HepG2 (cell line): ENCODE results near the gene ABHD18. TPM values are rescaled to one million over a fixed set of nuclear protein-coding genes. Genes with fewer than 3 reads are reported as not detected.
"Not testable (repeated sequence)": the region's sequence is repeated elsewhere in the genome, so short reads cannot be mapped to it uniquely, and the experiment has no call there.

Experiments used
- CREB1 ChIP-seq, 2 experiments: fragments of 450-650 bp in 1 of 2; IDR thresholded peaks; 2 replicates each; pipeline ENCODE4 v1.6.1; 2016 to 2017; ENCODE audit warnings: control low read depth in 1 of 2, mild to moderate bottlenecking in 1 of 2, missing compliant biosample characterization in 1 of 2, missing genetic modification characterization in 1 of 2
- FOXK2 ChIP-seq: fragments of 450-650 bp; IDR thresholded peaks from 2 replicates; pipeline ENCODE4 v1.6.1; 2016
- NFYB ChIP-seq: sonication (generic); formaldehyde crosslinking; IDR thresholded peaks from 2 replicates; pipeline ENCODE4 v1.4.0; 2020; ENCODE audit warnings: missing genetic modification reagents
- NFYC ChIP-seq: IDR thresholded peaks from 2 replicates; pipeline ENCODE4 v1.6.1; 2016; ENCODE audit warnings: missing genetic modification reagents, missing compliant biosample characterization
- NONO ChIP-seq, 2 experiments: fragments of 450-650 bp in 1 of 2; sonication (generic) in 1 of 2; formaldehyde crosslinking in 1 of 2; IDR thresholded peaks in 1 of 2; conservative IDR thresholded peaks in 1 of 2; 2 replicates each; pipeline versions ENCODE4 v1.6.1 to v1.8.0; 2017 to 2022; ENCODE audit warnings: mild to moderate bottlenecking in 1 of 2, missing genetic modification reagents in 1 of 2, moderate library complexity in 1 of 2
- POLR2A ChIP-seq, 2 experiments: IDR thresholded peaks; 2 replicates each; pipeline ENCODE4 v1.6.1; 2011; ENCODE audit warnings: low read depth in 2 of 2, low read length in 2 of 2, mild to moderate bottlenecking in 1 of 2, moderate library complexity in 1 of 2; ENCODE audit not compliant: insufficient read depth in 1 of 2
- SAP130 ChIP-seq: IDR thresholded peaks from 2 replicates; pipeline ENCODE4 v1.6.1; 2016; ENCODE audit warnings: low read depth
- ZMYM2 ChIP-seq: sonication (generic); formaldehyde crosslinking; IDR thresholded peaks from 2 replicates; pipeline ENCODE4 v1.8.0; 2022; ENCODE audit warnings: mild to moderate bottlenecking, missing genetic modification reagents
- ZMYM4 ChIP-seq: sonication (generic); formaldehyde crosslinking; IDR thresholded peaks from 2 replicates; pipeline ENCODE4 v1.8.1; 2023; ENCODE audit warnings: mild to moderate bottlenecking, missing genetic modification reagents
- ZNF230 ChIP-seq: sonication (generic); formaldehyde crosslinking; IDR thresholded peaks from 2 replicates; pipeline ENCODE4 v1.4.0; 2020; ENCODE audit warnings: mild to moderate bottlenecking, missing genetic modification reagents
- ZNF747 ChIP-seq: sonication (generic); formaldehyde crosslinking; IDR thresholded peaks from 2 replicates; pipeline ENCODE4 v1.8.1; 2023; ENCODE audit warnings: missing genetic modification reagents, mild to moderate bottlenecking, borderline replicate concordance
- ZSCAN31 ChIP-seq: sonication (generic); formaldehyde crosslinking; IDR thresholded peaks from 2 replicates; pipeline ENCODE4 v1.5.0; 2020; ENCODE audit warnings: low read depth, mild to moderate bottlenecking, missing genetic modification reagents
- polyA plus RNA-seq, 8 experiments: library from polyadenylated mRNA; depleted of rRNA in 3 of 8; stranded (reverse) in 7 of 8; unstranded in 1 of 8; fragments of >200 nt; fragmentation: Illumina TruSeq in 4 of 8; extraction: Trizol in 4 of 8; gene quantifications; 2 replicates each; pipeline versions ENCODE4 v1.2.1 to v1.2.3, GENCODE V29; 2011 to 2016; ENCODE audit warnings: low read depth in 4 of 8, missing spikeins in 1 of 8, mixed read lengths in 1 of 8; ENCODE audit not compliant: insufficient read depth in 1 of 8
- total RNA-seq, 5 experiments: library from RNA; depleted of rRNA; stranded (reverse); fragments of >200 nt; fragmentation: Illumina TruSeq; extraction: Trizol; gene quantifications; 2 replicates each; pipeline ENCODE4 v1.2.3, GENCODE V29; 2016; ENCODE audit warnings: low read depth in 1 of 5
- TF ChIP-seq, protein P1 (sequence below): sonication (generic); formaldehyde crosslinking; IDR thresholded peaks from 2 replicates; pipeline ENCODE4 v1.4.0; 2020; ENCODE audit warnings: missing genetic modification reagents, mild to moderate bottlenecking, borderline replicate concordance
- TF ChIP-seq, protein P2 (sequence below): fragments of 450-650 bp; IDR thresholded peaks from 2 replicates; pipeline ENCODE4 v1.6.1; 2016
- TF ChIP-seq, protein P3 (sequence below): IDR thresholded peaks from 2 replicates; pipeline ENCODE4 v1.6.1; 2016; ENCODE audit warnings: low read depth
- TF ChIP-seq, protein P4 (sequence below): sonication (generic); formaldehyde crosslinking; IDR thresholded peaks from 2 replicates; pipeline ENCODE4 v1.4.0; 2020; ENCODE audit warnings: missing genetic modification reagents, borderline replicate concordance

Gene ABHD18
- total and polyA plus RNA-seq, 2 of the 13 experiments (the other 11 are each of a cell fraction or from before 2014, with no cell fraction given): 5.5 to 16.3 TPM

DNA sequence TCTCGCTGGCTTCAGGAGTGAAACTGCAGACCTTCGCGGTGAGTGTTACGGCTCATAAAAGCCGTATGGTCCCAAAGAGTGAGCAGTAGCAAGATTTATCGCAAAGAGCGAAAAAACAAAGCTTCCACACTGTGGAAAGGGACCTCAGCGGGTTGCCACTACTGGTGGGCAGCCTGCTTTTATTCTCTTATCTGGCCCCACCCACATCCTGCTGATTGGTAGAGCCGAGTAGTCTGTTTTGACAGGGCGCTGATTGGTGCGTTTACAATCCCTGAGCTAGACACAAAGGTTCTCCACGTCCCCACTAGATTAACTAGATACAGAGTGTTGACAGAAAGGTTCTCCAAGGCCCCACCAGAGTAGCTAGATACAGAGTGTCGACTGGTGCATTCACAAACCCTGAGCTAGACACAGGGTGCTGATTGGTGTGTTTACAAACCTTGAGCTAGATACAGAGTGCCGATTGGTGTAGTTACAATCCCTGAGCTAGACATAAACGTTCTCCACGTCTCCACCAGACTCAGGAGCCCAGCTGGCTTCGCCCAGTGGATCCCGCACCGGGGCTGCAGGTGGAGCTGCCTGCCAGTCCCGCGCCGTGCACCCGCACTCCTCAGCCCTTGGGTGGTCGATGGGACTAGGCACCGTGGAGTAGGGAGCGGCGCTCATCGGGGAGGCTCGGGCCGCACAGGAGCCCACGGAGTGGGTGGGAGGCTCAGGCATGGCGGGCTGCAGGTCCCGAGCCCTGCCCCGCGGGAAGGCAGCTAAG is 1.4 kb upstream of the ABHD18 start (continued):
- TF ChIP-seq, protein P1, sequence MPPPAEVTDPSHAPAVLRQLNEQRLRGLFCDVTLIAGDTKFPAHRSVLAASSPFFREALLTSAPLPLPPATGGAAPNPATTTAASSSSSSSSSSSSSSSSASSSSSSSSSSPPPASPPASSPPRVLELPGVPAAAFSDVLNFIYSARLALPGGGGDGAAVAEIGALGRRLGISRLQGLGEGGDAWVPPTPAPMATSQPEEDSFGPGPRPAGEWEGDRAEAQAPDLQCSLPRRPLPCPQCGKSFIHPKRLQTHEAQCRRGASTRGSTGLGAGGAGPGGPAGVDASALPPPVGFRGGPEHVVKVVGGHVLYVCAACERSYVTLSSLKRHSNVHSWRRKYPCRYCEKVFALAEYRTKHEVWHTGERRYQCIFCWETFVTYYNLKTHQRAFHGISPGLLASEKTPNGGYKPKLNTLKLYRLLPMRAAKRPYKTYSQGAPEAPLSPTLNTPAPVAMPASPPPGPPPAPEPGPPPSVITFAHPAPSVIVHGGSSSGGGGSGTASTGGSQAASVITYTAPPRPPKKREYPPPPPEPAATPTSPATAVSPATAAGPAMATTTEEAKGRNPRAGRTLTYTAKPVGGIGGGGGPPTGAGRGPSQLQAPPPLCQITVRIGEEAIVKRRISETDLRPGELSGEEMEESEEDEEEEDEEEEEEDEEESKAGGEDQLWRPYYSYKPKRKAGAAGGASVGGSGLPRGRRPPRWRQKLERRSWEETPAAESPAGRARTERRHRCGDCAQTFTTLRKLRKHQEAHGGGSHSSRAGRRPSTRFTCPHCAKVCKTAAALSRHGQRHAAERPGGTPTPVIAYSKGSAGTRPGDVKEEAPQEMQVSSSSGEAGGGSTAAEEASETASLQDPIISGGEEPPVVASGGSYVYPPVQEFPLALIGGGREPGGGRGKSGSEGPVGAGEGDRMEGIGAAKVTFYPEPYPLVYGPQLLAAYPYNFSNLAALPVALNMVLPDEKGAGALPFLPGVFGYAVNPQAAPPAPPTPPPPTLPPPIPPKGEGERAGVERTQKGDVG (CRISPR knock-in tag): peak; percentile 85; the same call in 1 of the 2 replicates
- peak; percentile 78 for TF ChIP-seq NFYC (CRISPR knock-in tag)
- TF ChIP-seq SAP130 (CRISPR knock-in tag): peak; percentile 42; the same call in 1 of the 2 replicates
- TF ChIP-seq NFYB (CRISPR knock-in tag): peak; percentile 83
- TF ChIP-seq CREB1 (IDR thresholded peaks at IDR 0.05): peak; percentile 23; the same call in 1 of the 2 replicates
- not testable (repeated sequence) for TF ChIP-seq CREB1 (CRISPR knock-in tag; IDR thresholded peaks at IDR 0.05); NONO (IDR thresholded peaks at IDR 0.05)
- 0 out of 2 replicates have a peak, but pooled peaks have one; percentile 43 for TF ChIP-seq ZNF230
- 0 out of 2 replicates have a peak, but pooled peaks have one; percentile 29 for TF ChIP-seq NONO (CRISPR knock-in tag; conservative IDR thresholded peaks at IDR 0.05)
- 0 out of 2 replicates have a peak, but pooled peaks have one; percentile 25 for TF ChIP-seq FOXK2
- TF ChIP-seq, protein P2, sequence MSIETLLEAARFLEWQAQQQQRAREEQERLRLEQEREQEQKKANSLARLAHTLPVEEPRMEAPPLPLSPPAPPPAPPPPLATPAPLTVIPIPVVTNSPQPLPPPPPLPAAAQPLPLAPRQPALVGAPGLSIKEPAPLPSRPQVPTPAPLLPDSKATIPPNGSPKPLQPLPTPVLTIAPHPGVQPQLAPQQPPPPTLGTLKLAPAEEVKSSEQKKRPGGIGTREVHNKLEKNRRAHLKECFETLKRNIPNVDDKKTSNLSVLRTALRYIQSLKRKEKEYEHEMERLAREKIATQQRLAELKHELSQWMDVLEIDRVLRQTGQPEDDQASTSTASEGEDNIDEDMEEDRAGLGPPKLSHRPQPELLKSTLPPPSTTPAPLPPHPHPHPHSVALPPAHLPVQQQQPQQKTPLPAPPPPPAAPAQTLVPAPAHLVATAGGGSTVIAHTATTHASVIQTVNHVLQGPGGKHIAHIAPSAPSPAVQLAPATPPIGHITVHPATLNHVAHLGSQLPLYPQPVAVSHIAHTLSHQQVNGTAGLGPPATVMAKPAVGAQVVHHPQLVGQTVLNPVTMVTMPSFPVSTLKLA: 0 out of 2 replicates have a peak, but pooled peaks have one; percentile 3
- peak; percentile 15; the same call in 1 of the 2 replicates for TF ChIP-seq ZSCAN31 (CRISPR knock-in tag)
- TF ChIP-seq, protein P3, sequence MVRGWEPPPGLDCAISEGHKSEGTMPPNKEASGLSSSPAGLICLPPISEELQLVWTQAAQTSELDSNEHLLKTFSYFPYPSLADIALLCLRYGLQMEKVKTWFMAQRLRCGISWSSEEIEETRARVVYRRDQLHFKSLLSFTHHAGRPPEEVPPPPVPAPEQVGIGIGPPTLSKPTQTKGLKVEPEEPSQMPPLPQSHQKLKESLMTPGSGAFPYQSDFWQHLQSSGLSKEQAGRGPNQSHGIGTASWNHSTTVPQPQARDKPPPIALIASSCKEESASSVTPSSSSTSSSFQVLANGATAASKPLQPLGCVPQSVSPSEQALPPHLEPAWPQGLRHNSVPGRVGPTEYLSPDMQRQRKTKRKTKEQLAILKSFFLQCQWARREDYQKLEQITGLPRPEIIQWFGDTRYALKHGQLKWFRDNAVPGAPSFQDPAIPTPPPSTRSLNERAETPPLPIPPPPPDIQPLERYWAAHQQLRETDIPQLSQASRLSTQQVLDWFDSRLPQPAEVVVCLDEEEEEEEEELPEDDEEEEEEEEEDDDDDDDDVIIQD (CRISPR knock-in tag): peak; percentile 24; the same call in 1 of the 2 replicates
- TF ChIP-seq ZMYM4 (CRISPR knock-in tag): peak; percentile 92
- TF ChIP-seq, protein P4, sequence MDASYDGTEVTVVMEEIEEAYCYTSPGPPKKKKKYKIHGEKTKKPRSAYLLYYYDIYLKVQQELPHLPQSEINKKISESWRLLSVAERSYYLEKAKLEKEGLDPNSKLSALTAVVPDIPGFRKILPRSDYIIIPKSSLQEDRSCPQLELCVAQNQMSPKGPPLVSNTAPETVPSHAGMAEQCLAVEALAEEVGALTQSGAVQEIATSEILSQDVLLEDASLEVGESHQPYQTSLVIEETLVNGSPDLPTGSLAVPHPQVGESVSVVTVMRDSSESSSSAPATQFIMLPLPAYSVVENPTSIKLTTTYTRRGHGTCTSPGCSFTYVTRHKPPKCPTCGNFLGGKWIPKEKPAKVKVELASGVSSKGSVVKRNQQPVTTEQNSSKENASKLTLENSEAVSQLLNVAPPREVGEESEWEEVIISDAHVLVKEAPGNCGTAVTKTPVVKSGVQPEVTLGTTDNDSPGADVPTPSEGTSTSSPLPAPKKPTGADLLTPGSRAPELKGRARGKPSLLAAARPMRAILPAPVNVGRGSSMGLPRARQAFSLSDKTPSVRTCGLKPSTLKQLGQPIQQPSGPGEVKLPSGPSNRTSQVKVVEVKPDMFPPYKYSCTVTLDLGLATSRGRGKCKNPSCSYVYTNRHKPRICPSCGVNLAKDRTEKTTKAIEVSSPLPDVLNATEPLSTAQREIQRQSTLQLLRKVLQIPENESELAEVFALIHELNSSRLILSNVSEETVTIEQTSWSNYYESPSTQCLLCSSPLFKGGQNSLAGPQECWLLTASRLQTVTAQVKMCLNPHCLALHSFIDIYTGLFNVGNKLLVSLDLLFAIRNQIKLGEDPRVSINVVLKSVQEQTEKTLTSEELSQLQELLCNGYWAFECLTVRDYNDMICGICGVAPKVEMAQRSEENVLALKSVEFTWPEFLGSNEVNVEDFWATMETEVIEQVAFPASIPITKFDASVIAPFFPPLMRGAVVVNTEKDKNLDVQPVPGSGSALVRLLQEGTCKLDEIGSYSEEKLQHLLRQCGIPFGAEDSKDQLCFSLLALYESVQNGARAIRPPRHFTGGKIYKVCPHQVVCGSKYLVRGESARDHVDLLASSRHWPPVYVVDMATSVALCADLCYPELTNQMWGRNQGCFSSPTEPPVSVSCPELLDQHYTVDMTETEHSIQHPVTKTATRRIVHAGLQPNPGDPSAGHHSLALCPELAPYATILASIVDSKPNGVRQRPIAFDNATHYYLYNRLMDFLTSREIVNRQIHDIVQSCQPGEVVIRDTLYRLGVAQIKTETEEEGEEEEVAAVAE (CRISPR knock-in tag): peak; percentile 96
- TF ChIP-seq POLR2A (IDR thresholded peaks at IDR 0.05; ENCODE audit: insufficient read depth in 1 of 2, low read depth in 2 of 2, low read length in 2 of 2): 0 out of 4 replicates have a peak, but pooled peaks of 1 of the 2 experiments have one; percentile 46
- TF ChIP-seq ZNF747 (CRISPR knock-in tag): peak; percentile 57; the same call in 1 of the 2 replicates
- TF ChIP-seq ZMYM2 (CRISPR knock-in tag): peak; percentile 85; the same call in 1 of the 2 replicates
